Measurements from ENCODE around the gene OTOG. TPM values are rescaled to one million over a fixed set of nuclear protein-coding genes. Genes with fewer than 3 reads are reported as not detected.

Gene OTOG
- total RNA-seq, 2 donors from 2014 or later: not detected

- H3K4me3 ChIP-seq: no peak overlapping the region
- intact Hi-C loops (cut with DNase I): no loop called here
- H3K4me1 ChIP-seq: no peaks in the 10 kb centered on the region
- DNase-seq: no peak
- no peak overlapping the region for H3K27ac ChIP-seq
- H3K9ac ChIP-seq (ENCODE audit: low read depth in 2 of 2, low read length in 2 of 2): no peak overlapping the region
- no peak for TF ChIP-seq CTCF (IDR thresholded peaks at IDR 0.05)
- H3K27me3 ChIP-seq: no peaks in the 10 kb centered on the region
- no peaks in the 10 kb centered on the region for H3K36me3 ChIP-seq
- H3K9me3 ChIP-seq: no peaks in the 10 kb centered on the region
These were observed 33.2 kb upstream of the OTOG start for GRCh38 chr11:17513853-17514252.

- no peak overlapping the region for H3K27ac ChIP-seq
- no peaks in the 10 kb centered on the region for H3K27me3 ChIP-seq
- H3K36me3 ChIP-seq: no peaks in the 10 kb centered on the region
- intact Hi-C loops (cut with DNase I): no loop called here
- DNase-seq: no peak
- no peak overlapping the region for H3K4me3 ChIP-seq
- H3K9me3 ChIP-seq: no peaks in the 10 kb centered on the region
- no peak for TF ChIP-seq CTCF (IDR thresholded peaks at IDR 0.05)
- H3K4me1 ChIP-seq: no peaks in the 10 kb centered on the region
- H3K9ac ChIP-seq (ENCODE audit: low read depth in 2 of 2, low read length in 2 of 2): no peak overlapping the region
These were observed 32.6 kb upstream of the OTOG start for GRCh38 chr11:17514476-17514875.

- H3K27me3 ChIP-seq: no peaks in the 10 kb centered on the region
- H3K4me3 ChIP-seq: no peak overlapping the region
- no peak overlapping the region for H3K27ac ChIP-seq
- no peak for DNase-seq
- H3K9ac ChIP-seq (ENCODE audit: low read depth in 2 of 2, low read length in 2 of 2): no peak overlapping the region
- H3K9me3 ChIP-seq: no peaks in the 10 kb centered on the region
- intact Hi-C loops (cut with DNase I): no loop called here
- TF ChIP-seq CTCF (IDR thresholded peaks at IDR 0.05): no peak
- no peaks in the 10 kb centered on the region for H3K36me3 ChIP-seq
- no peaks in the 10 kb centered on the region for H3K4me1 ChIP-seq
These were observed 31.4 kb upstream of the OTOG start for GRCh38 chr11:17515443-17516176.

GRCh38 chr11:17516551-17517150 lies 30.4 kb upstream of the OTOG start:
- Histone ChIP-seq H3K36me3 (no peaks in the 10 kb centered on the region), H3K9me3 (no peaks in the 10 kb centered on the region), H3K27ac (no peak overlapping the region), H3K4me1 (no peaks in the 10 kb centered on the region), H3K4me3 (no peak overlapping the region), H3K9ac (ENCODE audit: low read depth in 2 of 2, low read length in 2 of 2) (no peak overlapping the region), H3K27me3 (no peaks in the 10 kb centered on the region)
- intact Hi-C loops (cut with DNase I): no loop called here
- DNase-seq: no peak
- TF ChIP-seq CTCF (IDR thresholded peaks at IDR 0.05): no peak

- no peak for TF ChIP-seq CTCF (IDR thresholded peaks at IDR 0.05)
- DNase-seq: no peak
- H3K4me1 ChIP-seq: no peaks in the 10 kb centered on the region
- no peak overlapping the region for H3K9ac ChIP-seq (ENCODE audit: low read depth in 2 of 2, low read length in 2 of 2)
- H3K27me3 ChIP-seq: no peaks in the 10 kb centered on the region
- no peaks in the 10 kb centered on the region for H3K9me3 ChIP-seq
- no peak overlapping the region for H3K4me3 ChIP-seq
- H3K36me3 ChIP-seq: no peaks in the 10 kb centered on the region
- no peak overlapping the region for H3K27ac ChIP-seq
- intact Hi-C loops (cut with DNase I): no loop called here
These were observed 29.9 kb upstream of the OTOG start for GRCh38 chr11:17517186-17517585.

All from colonic mucosa (tissue), 4 donors.